ENCODE measurements around the gene WHRN.
A peak's percentile ranks its signal among the peaks of the same experiment; 100 is the strongest.

WHRN gene

DNA sequence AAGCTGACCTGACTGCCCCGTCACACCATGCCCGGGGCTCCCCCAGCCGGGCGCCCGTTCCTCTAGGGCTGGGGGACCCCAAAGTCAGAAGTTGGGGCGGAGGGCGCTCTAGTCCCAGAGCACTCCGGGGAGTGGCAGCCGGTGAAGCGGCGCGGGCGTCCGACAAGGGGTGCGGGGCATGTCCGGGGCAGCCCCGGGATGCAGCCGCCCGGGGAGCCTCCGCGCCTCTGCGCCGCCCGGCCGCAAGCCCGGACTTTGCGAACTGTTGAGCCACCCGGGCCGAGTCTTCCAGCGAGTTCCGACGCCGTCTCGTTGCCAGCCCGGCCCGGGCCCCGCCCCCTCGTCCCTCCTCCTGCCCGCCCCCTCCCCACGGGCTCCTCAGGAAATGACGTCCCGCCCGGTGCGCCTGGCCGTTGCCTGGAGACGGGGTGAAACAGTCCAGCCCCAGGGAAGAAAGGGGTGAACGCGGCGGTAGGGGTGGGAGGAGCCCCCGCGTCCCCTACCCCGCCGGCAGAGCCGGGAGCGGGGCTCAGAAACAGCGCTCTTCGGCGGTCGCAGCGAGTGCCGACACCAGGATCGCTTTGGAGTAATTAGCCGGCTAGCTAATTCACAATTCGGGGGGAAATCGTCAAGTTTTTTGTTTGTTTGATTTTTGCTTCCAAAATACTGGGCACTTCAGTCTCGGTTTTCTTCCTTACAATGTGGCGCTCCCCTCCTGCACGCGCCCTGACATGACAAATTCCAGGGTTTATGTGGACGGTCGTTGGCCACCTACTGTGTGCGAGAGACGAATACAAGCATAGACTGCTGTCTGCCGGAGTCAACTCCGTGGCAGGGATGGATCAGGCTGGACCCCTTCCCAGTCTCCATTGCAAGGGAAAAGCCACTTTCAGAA, at the start of gene WHRN:
TSS of gene WHRN (minus strand) at position 287 of the 895 bp plus-strand sequence. CDS start 672 bp downstream, outside the sequence.
- DNase-seq (ENCODE audit: low read depth) = peak; percentile 70

DNA sequence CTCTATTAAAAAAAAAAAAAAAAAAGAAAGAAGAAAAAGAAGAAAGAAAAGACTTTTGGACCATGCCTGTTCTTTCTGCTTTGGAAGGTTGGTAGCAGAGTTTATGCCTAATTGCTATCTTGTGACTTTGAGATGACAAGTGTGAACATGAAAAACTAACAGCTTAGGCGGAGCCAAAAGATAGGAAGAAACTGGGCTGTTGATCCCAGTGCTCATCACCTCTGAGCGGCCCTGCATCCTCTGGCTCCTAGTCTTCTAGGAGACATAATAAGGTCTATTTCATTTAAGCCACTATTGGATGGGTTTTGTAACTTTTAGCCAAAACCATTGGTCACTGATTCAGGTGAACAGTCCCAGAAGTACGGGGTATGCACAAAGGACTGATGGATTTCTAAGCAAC, 47.9 kb upstream of the WHRN start:
- DNase-seq (ENCODE audit: low read depth) = no peak

GRCh38 chr9:114552706-114553105, 47.4 kb upstream of the WHRN start:
- DNase-seq (ENCODE audit: low read depth) = no peak

GRCh38 chr9:114551750-114552685, 46.7 kb upstream of the WHRN start:
- peak; percentile 98 for DNase-seq (ENCODE audit: low read depth)

DNA sequence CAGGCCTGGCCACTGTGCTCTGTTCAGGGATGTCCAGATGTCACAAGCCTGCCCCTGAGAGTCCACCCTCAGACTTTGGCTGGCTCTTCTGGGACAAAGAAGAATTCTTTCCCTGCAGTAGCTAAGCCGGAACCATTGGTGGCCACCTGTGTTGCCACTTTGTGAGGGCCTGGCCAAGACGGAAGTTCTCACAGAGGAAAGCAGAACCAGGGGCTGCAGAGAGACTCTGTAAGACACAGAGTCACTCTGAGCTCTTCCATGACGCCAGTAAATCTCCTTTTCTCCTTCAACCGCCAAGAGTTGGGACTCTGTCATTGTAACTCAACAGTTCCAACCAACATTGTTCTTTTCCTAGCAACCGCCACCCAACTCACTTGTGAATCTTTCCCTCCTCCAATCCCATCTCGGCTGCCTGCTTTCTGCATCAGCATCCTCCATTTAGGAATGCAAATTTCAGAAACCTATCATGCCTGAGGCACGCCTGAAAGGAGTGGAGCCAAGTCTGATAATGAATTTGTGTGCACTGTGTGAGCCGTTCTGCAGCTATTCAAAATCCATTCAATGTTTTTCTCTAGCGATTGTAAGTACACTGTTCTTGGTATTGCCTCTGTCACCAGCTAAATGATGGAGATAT, 44.5 kb upstream of the WHRN start:
- peak; percentile 43 for DNase-seq (ENCODE audit: low read depth)

GRCh38 chr9:114546851-114547250, 41.6 kb upstream of the WHRN start:
- no peak for DNase-seq (ENCODE audit: low read depth)

DNA sequence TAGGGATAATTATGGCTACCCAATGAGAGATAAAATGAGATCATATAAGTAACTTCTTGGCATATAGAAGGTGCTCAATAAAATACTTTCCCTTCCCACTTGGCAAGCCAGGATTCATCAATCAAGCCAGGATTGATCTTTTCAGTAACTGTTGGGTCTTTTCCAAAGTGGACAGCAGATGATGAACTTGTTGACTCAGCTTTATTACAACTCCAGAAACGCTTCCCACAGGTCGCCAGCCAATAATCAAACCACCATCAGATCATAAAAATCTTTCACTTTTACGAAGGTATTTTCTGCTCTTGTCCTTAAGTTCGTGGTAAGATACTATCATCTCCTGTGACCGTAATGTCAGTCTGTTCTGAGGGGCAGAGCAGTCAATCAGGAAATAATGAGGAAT, 39.8 kb upstream of the WHRN start:
- DNase-seq (ENCODE audit: low read depth) = no peak

DNA sequence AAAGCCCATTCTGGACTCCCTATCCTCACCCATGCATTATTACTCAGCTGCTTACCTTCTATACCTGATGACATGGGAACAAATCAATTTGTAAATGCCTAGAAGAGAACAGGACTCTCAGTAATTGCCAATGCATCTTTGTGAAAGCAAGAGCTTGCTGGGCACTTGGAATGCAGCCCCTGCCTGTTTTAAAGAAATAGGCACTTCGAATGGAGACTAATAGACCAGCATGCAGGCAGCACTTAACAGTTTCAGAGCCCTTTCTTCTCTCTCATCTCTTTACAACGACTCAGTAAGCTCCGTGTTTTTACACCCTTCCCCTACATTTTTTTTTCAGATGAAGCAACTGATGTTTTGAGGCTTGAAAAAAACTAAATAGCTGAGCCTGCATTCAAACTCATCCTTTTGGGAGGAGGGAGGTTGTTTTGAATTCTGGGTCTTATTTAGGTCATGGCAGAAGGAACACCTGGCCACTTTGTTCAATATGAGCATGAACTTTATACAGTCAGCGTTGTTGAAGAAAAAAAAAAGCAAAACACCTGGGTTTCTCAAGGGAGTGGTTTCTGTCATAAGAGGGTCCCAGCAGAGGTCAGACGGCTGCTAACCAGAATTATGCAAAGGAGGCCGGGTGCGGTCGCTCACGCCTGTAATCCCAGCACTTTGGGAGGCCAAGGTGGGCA, 34.6 kb upstream of the WHRN start:
- DNase-seq (ENCODE audit: low read depth) = no peak

DNA sequence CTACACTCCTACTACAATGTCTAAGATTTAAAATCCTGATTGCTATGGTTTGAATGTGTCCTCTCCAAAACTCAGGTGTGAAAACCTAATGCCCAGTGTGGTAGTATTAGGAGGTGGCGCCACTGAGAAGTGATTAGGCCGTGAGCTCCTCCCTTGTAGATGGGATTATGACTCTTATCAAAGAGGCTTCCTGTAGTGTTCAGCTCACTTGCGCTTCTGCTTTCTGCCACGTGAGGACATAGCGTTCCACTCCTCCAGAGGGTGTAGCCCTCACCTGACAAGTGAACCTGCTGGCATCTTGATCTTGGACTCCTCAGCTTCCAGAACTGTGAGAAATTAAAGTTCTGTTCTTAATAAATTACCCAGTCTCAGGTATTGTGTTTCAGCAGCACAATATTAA, 33.0 kb upstream of the WHRN start:
- peak; percentile 32 for DNase-seq (ENCODE audit: low read depth)

GRCh38 chr9:114532561-114533237, 27.4 kb upstream of the WHRN start:
- peak; percentile 27 for DNase-seq (ENCODE audit: low read depth)

DNA sequence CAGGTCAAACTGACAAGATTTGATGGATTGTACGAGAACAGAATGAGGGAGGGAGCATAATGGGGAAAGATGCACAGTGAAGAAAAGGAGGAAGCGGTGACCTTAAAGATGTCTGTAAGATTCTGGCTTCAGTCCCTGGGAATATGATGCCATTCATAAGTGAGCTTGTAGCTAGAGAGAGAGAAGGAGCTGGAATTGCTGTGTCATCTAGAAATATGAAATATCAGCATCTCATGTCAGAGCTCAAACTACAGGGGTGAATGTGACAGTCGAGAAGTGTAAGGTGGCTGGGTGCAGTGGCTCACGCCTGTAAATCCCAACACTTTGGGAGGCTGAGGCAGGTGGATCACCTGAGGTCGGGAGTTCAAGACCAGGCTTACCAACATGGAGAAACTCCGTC, 24.0 kb upstream of the WHRN start:
- no peak for DNase-seq (ENCODE audit: low read depth)

DNA sequence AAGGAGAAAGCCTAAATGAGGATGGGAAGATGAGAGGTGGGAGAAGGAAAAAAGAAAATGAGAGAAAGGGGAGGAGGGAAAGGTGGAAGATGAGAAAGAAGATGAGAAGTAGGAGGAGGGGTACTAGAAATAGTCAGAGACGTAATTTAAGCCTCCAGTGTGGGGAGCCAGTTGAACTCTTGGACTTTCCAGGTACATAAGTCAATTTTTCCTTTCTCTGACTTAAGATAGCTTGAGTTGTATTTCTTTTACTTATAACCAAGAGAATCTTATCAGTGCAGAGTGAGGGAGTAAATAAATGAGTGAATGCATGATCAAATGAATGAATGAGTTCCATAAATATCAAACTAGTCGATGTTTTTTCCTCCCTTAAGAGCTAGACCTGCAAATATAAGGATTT, 21.5 kb upstream of the WHRN start:
- DNase-seq (ENCODE audit: low read depth) = no peak

DNA sequence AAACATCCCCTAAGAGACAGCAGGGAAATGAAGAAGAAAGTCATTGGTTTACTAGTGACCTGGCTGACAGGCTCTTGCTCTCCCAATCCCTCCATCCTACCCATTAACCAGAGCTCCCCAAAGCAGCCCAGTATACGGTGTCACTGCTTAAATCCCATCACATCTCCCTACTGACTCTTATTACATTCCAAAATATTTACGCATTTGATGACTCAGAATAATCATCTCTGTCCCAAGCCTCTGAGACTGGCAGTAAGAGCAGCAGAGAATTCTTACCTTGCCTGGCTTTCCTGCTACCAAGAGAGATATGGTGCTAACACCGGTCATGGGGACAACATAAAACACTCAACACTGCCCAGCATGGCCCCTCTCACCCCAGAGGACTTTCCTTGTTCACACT, 20.2 kb upstream of the WHRN start:
- peak; percentile 59 for DNase-seq (ENCODE audit: low read depth)

- no peak for DNase-seq (ENCODE audit: low read depth)
Measured at GRCh38 chr9:114524247-114524681, 19.0 kb upstream of the WHRN start.

DNA sequence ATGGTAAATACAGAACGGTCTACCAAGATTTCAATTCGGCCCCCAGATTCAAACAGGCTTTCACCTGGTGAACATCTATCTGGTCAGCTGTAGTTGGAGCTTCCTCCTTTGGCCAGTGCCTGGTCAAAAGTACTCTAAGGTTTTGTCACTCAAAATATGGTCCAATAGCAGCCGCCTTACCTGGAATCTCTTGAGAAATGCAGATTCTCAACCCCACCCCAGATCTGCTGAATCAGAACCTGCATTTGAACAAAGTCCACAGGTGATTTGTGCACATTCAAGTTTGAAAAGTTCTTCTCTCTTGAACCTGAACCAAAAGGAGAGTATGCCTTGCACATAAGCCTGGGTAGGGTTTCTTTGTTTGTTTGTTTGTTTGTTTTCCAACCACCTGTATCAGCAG, 17.6 kb upstream of the WHRN start:
- DNase-seq (ENCODE audit: low read depth) = no peak

GRCh38 chr9:114522286-114522685, 17.0 kb upstream of the WHRN start:
- no peak for DNase-seq (ENCODE audit: low read depth)

DNA sequence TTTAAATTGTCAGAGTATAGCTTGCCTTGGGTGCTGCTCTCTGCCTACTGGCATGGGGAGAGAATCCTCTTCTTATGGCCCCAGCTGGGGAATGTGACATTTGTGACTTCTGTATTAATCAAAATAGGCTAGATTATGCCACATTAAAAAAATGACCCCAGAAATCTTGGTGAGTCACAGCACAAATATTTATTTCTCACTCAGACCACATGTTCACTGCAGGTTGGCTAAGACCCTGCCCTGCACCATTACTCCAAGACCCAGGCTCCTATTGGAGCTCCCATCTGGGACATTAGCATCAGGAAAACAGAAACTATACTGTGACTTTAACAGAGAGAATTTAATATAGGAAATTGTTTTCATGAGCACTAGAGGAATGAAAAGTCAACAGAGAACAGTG, 16.6 kb upstream of the WHRN start:
- peak; percentile 12 for DNase-seq (ENCODE audit: low read depth)

GRCh38 chr9:114518599-114519022, 13.3 kb upstream of the WHRN start:
- DNase-seq (ENCODE audit: low read depth) = no peak

DNA sequence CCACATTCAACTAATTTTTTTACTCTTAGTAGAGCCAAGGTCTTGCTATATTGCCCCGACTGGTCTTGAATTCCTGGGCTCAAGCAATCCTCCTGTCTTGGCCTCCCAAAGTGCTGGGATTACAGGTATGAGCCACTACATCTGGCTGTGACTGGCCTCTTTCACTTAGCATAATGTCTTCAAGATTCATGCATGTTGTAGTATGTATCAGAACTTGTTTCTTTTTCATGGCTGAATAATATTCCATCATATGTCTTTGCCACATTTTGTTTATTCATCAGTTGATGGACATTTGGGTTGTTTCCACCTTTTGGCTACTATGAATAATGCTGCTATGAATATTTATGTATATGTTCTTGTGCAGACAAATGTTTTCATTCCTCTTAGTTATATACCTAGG, 12.8 kb upstream of the WHRN start:
- no peak for DNase-seq (ENCODE audit: low read depth)

GRCh38 chr9:114516913-114517312, 11.6 kb upstream of the WHRN start:
- peak; percentile 69 for DNase-seq (ENCODE audit: low read depth)

- DNase-seq (ENCODE audit: low read depth) = no peak
Measured at GRCh38 chr9:114515528-114515927, 10.3 kb upstream of the WHRN start.

All from amniotic epithelial cell (primary cell).